K562 (cell line): ENCODE results near the gene CERS1. TPM values are rescaled to one million over a fixed set of nuclear protein-coding genes. Genes with fewer than 3 reads are reported as not detected.

Experiments used
- CBFA2T2 ChIP-seq: fragments of 450-650 bp; conservative IDR thresholded peaks from 2 replicates; pipeline ENCODE4 v1.6.1; 2017; ENCODE audit warnings: mild to moderate bottlenecking
- CTBP1 ChIP-seq: fragments of 450-650 bp; IDR thresholded peaks from 2 replicates; pipeline ENCODE4 v1.6.1; 2016; ENCODE audit warnings: borderline replicate concordance
- ESRRA ChIP-seq: fragments of 450-650 bp; IDR thresholded peaks from 2 replicates; pipeline ENCODE4 v1.6.1; 2014; ENCODE audit warnings: low read depth, mild to moderate bottlenecking, moderate library complexity, borderline replicate concordance
- KAT7 ChIP-seq: sonication (generic); formaldehyde crosslinking; IDR thresholded peaks from 2 replicates; pipeline ENCODE4 v1.8.0; 2022; ENCODE audit warnings: missing genetic modification reagents, mild to moderate bottlenecking, borderline replicate concordance
- MAFF ChIP-seq: IDR thresholded peaks from 2 replicates; pipeline ENCODE4 v1.6.1; 2012; ENCODE audit warnings: low read length, improper control_type of control experiment
- MIER1 ChIP-seq: fragments of 450-650 bp; IDR thresholded peaks from 2 replicates; pipeline ENCODE4 v1.6.1; 2016; ENCODE audit warnings: antibody characterized with exemption, mild to moderate bottlenecking, low read depth
- MYBL2 ChIP-seq, 2 experiments: fragments of 450-650 bp in 1 of 2; sonication (generic) in 1 of 2; formaldehyde crosslinking in 1 of 2; IDR thresholded peaks; 2 replicates each; pipeline versions ENCODE4 v1.6.1 to v1.8.1; 2017 to 2022; ENCODE audit warnings: borderline replicate concordance in 1 of 2, inconsistent platforms in 1 of 2, low read depth in 1 of 2, mild to moderate bottlenecking in 1 of 2, missing genetic modification reagents in 1 of 2, moderate library complexity in 1 of 2
- NFATC3 ChIP-seq: fragments of 450-650 bp; IDR thresholded peaks from 2 replicates; pipeline ENCODE4 v1.6.1; 2017; ENCODE audit warnings: mild to moderate bottlenecking
- NFYB ChIP-seq: IDR thresholded peaks from 2 replicates; pipeline ENCODE4 v1.6.1; 2011; ENCODE audit warnings: mild to moderate bottlenecking, moderate library complexity; ENCODE audit not compliant: insufficient read length; ENCODE audit errors: extremely low read depth
- POLR2B ChIP-seq: fragments of 450-650 bp; IDR thresholded peaks from 2 replicates; pipeline ENCODE4 v1.6.1; 2018; ENCODE audit warnings: low read depth; ENCODE audit not compliant: partially characterized antibody
- POLR3A ChIP-seq: IDR thresholded peaks from 2 replicates; pipeline ENCODE4 v1.6.1; 2011; ENCODE audit warnings: borderline replicate concordance, mild to moderate bottlenecking, moderate library complexity; ENCODE audit not compliant: insufficient read length, insufficient read depth; ENCODE audit errors: extremely low read depth
- SAFB2 ChIP-seq: fragments of 200-400 bp; formaldehyde crosslinking; IDR thresholded peaks from 2 replicates; pipeline ENCODE4 v1.6.1; 2018; ENCODE audit warnings: borderline replicate concordance, low read length, low read depth, moderate library complexity; ENCODE audit not compliant: severe bottlenecking
- TEAD4 ChIP-seq, 2 experiments: sonication (generic) in 1 of 2; formaldehyde crosslinking in 1 of 2; IDR thresholded peaks; 2 replicates each; pipeline versions ENCODE4 v1.6.1 to v1.8.0; 2012 to 2022; ENCODE audit warnings: borderline replicate concordance in 1 of 2, inconsistent platforms in 1 of 2, low read length in 1 of 2, mild to moderate bottlenecking in 1 of 2, missing genetic modification reagents in 1 of 2
- ZNF197 ChIP-seq: fragments of 200-800 bp; sonication (Bioruptor generic); IDR thresholded peaks from 2 replicates; pipeline ENCODE4 v1.6.1; 2016; ENCODE audit warnings: low read depth, missing genetic modification characterization, missing compliant biosample characterization
- ZNF23 ChIP-seq: fragments of 250-450 bp; sonication (Bioruptor Pico); IDR thresholded peaks from 2 replicates; pipeline ENCODE4 v1.4.0; 2020; ENCODE audit warnings: mild to moderate bottlenecking
- ZNF785 ChIP-seq: fragments of 250-450 bp; sonication (Bioruptor Pico); IDR thresholded peaks from 2 replicates; pipeline ENCODE4 v1.4.0; 2020; ENCODE audit warnings: mild to moderate bottlenecking
- polyA plus RNA-seq, 8 experiments: library from polyadenylated mRNA; depleted of rRNA in 4 of 8; stranded (reverse) in 5 of 8; unstranded in 3 of 8; fragments of >200 nt; fragmentation: Nextera tagmentation in 2 of 8; fragmentation: Illumina TruSeq in 1 of 8; extraction: Ambion mirVana in 2 of 8; extraction: Trizol in 1 of 8; gene quantifications; 2 replicates each; pipeline versions ENCODE4 v1.2.1 to v1.2.3, GENCODE V29; 2011 to 2014; ENCODE audit warnings: inconsistent platforms in 1 of 8, missing spikeins in 1 of 8
- total RNA-seq, 7 experiments: library from RNA; depleted of rRNA in 6 of 7; stranded (reverse); fragments of >200 nt in 6 of 7; fragmentation: Illumina TruSeq in 2 of 7; extraction: Trizol in 2 of 7; gene quantifications; 2 replicates each; pipeline versions ENCODE4 v1.2.1 to v1.2.3, GENCODE V29; 2011 to 2021; ENCODE audit warnings: low replicate concordance in 1 of 7
- TF ChIP-seq, protein P1 (sequence below), 2 experiments: fragments of 200-800 bp in 1 of 2; sonication (Bioruptor generic) in 1 of 2; sonication (generic) in 1 of 2; formaldehyde crosslinking in 1 of 2; IDR thresholded peaks in 1 of 2; conservative IDR thresholded peaks in 1 of 2; 2 replicates each; pipeline versions ENCODE4 v1.5.0 to v1.6.1; 2016 to 2020; ENCODE audit warnings: missing compliant biosample characterization in 1 of 2, missing genetic modification characterization in 1 of 2, missing genetic modification reagents in 1 of 2
- TF ChIP-seq, protein P2 (sequence below): sonication (generic); formaldehyde crosslinking; IDR thresholded peaks from 2 replicates; pipeline ENCODE4 v1.8.0; 2022; ENCODE audit warnings: mild to moderate bottlenecking, missing genetic modification reagents, borderline replicate concordance
- TF ChIP-seq, protein P3 (sequence below): sonication (generic); formaldehyde crosslinking; IDR thresholded peaks from 2 replicates; pipeline ENCODE4 v1.8.0; 2023; ENCODE audit warnings: mild to moderate bottlenecking, missing genetic modification reagents
- TF ChIP-seq, protein P4 (sequence below): fragments of 450-650 bp; IDR thresholded peaks from 2 replicates; pipeline ENCODE4 v1.6.1; 2016; ENCODE audit warnings: antibody characterized with exemption

The CERS1 gene
- total and polyA plus RNA-seq, 9 of the 15 experiments (the other 6 are each of a cell fraction or from before 2014, with no cell fraction given): 0.33 to 1.5 (median 0.86) TPM; not detected in 2

DNA sequence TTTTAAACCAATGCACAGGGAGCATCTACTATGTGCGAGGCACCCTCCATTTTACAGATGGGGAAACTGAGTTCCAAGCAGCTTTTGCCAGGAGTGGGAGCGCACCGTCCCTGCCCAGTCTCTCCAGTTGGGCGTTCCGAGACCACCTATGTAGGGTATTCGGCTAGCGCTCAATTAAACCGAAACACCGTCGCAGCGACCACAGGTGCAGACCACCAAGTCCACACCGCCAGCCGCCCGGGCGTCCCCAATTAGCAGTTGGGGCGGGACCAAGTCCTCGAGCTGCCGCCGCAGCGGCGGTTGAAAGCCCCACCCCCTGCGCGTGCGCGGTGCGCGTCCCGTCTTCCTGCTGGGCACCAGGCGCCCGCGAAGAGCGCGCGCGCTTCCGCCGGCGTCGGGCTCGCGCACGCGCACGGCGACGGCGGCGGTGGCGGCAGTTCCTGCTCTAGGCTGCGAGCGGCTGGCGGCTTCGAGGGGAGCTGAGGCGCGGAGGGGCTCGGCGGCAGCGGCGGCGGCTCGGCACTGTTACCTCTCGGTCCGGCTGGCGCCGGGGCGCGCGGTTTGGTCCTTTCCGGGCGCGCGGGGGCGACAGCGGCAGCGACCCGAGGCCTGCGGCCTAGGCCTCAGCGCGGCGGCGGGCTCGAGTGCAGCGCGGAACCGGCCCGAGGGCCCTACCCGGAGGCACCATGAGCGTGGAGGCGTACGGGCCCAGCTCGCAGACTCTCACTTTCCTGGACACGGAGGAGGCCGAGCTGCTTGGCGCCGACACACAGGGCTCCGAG, 64.2 kb downstream of the CERS1 start, which contains the start of gene UPF1 (continued):
- peak; percentile 38; the same call in 1 of the 2 replicates for TF ChIP-seq ESRRA
- no peak for TF ChIP-seq NFATC3
- TF ChIP-seq ZNF785 (CRISPR knock-in tag): no peak
- TF ChIP-seq, protein P1, sequence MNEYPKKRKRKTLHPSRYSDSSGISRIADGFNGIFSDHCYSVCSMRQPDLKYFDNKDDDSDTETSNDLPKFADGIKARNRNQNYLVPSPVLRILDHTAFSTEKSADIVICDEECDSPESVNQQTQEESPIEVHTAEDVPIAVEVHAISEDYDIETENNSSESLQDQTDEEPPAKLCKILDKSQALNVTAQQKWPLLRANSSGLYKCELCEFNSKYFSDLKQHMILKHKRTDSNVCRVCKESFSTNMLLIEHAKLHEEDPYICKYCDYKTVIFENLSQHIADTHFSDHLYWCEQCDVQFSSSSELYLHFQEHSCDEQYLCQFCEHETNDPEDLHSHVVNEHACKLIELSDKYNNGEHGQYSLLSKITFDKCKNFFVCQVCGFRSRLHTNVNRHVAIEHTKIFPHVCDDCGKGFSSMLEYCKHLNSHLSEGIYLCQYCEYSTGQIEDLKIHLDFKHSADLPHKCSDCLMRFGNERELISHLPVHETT (CRISPR knock-in tag; conservative IDR thresholded peaks at IDR 0.05 in 1 of 2, IDR thresholded peaks at IDR 0.05 in 1 of 2): peak in 1 of 2 experiments; percentile 76; a peak in 1 of 4 replicates
- TF ChIP-seq MIER1: no peak
- no peak; the same call in 1 of the 2 replicates for TF ChIP-seq KAT7 (CRISPR knock-in tag)
- no peak for TF ChIP-seq TEAD4 (IDR thresholded peaks at IDR 0.05; ENCODE audit: low read length)
- TF ChIP-seq TEAD4 (CRISPR knock-in tag; IDR thresholded peaks at IDR 0.05; ENCODE audit: borderline replicate concordance): no peak
- TF ChIP-seq, protein P2, sequence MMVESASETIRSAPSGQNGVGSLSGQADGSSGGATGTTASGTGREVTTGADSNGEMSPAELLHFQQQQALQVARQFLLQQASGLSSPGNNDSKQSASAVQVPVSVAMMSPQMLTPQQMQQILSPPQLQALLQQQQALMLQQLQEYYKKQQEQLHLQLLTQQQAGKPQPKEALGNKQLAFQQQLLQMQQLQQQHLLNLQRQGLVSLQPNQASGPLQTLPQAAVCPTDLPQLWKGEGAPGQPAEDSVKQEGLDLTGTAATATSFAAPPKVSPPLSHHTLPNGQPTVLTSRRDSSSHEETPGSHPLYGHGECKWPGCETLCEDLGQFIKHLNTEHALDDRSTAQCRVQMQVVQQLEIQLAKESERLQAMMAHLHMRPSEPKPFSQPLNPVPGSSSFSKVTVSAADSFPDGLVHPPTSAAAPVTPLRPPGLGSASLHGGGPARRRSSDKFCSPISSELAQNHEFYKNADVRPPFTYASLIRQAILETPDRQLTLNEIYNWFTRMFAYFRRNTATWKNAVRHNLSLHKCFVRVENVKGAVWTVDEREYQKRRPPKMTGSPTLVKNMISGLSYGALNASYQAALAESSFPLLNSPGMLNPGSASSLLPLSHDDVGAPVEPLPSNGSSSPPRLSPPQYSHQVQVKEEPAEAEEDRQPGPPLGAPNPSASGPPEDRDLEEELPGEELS (CRISPR knock-in tag): no peak
- TF ChIP-seq, protein P3, sequence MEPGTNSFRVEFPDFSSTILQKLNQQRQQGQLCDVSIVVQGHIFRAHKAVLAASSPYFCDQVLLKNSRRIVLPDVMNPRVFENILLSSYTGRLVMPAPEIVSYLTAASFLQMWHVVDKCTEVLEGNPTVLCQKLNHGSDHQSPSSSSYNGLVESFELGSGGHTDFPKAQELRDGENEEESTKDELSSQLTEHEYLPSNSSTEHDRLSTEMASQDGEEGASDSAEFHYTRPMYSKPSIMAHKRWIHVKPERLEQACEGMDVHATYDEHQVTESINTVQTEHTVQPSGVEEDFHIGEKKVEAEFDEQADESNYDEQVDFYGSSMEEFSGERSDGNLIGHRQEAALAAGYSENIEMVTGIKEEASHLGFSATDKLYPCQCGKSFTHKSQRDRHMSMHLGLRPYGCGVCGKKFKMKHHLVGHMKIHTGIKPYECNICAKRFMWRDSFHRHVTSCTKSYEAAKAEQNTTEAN (CRISPR knock-in tag): no peak
- TF ChIP-seq MAFF: no peak
- TF ChIP-seq NFYB: no peak
- peak; percentile 95; the same call in 1 of the 2 replicates for TF ChIP-seq CTBP1
- TF ChIP-seq SAFB2: no peak
- TF ChIP-seq POLR2B: peak; percentile 46
- TF ChIP-seq ZNF197 (CRISPR knock-in tag): peak; percentile 89; the same call in 1 of the 2 replicates
- TF ChIP-seq POLR3A: no peak
- no peak for TF ChIP-seq ZNF23 (CRISPR knock-in tag)
- no peak for TF ChIP-seq MYBL2 (IDR thresholded peaks at IDR 0.05; ENCODE audit: low read depth)
- no peak for TF ChIP-seq MYBL2 (CRISPR knock-in tag; IDR thresholded peaks at IDR 0.05; ENCODE audit: borderline replicate concordance)
- no peak for TF ChIP-seq CBFA2T2
- TF ChIP-seq, protein P4, sequence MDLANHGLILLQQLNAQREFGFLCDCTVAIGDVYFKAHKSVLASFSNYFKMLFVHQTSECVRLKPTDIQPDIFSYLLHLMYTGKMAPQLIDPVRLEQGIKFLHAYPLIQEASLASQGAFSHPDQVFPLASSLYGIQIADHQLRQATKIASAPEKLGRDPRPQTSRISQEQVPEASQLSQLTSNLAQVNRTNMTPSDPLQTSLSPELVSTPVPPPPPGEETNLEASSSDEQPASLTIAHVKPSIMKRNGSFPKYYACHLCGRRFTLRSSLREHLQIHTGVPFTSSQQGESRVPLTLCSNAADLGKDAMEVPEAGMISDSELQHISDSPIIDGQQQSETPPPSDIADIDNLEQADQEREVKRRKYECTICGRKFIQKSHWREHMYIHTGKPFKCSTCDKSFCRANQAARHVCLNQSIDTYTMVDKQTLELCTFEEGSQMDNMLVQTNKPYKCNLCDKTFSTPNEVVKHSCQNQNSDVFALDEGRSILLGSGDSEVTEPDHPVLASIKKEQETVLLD: peak; percentile 73
